K562 (cell line): Measurements from ENCODE around the gene NRF1. TPM values are rescaled to one million over a fixed set of nuclear protein-coding genes. Genes with fewer than 3 reads are reported as not detected.
A peak's percentile ranks its signal among the peaks of the same experiment; 100 is the strongest.

ENCODE experiments used
- GABPB2 ChIP-seq: fragments of 250-450 bp; sonication (Bioruptor Pico); conservative IDR thresholded peaks from 2 replicates; pipeline ENCODE4 v1.5.1; 2021; ENCODE audit warnings: mild to moderate bottlenecking
- KLF6 ChIP-seq: fragments of 250-450 bp; sonication (Bioruptor Pico); IDR thresholded peaks from 2 replicates; pipeline ENCODE4 v1.4.0; 2020; ENCODE audit warnings: mild to moderate bottlenecking, moderate library complexity, borderline replicate concordance
- SMARCA4 ChIP-seq: fragments of 450-650 bp; IDR thresholded peaks from 2 replicates; pipeline ENCODE4 v1.6.1; 2016
- ZBTB11 ChIP-seq, 3 experiments: fragments of 200-800 bp in 1 of 3; fragments of 250-450 bp in 1 of 3; fragments of 450-650 bp in 1 of 3; sonication (Bioruptor Pico) in 1 of 3; sonication (Bioruptor generic) in 1 of 3; formaldehyde crosslinking in 1 of 3; IDR thresholded peaks; 2 replicates each; pipeline versions ENCODE4 v1.6.1 to v1.8.0; 2016 to 2022; ENCODE audit warnings: mild to moderate bottlenecking in 2 of 3, missing genetic modification characterization in 2 of 3, missing compliant biosample characterization in 1 of 3, moderate library complexity in 1 of 3
- ZFP91 ChIP-seq: sonication (generic); formaldehyde crosslinking; IDR thresholded peaks from 2 replicates; pipeline ENCODE4 v1.8.0; 2022; ENCODE audit warnings: mild to moderate bottlenecking, missing genetic modification reagents
- polyA plus RNA-seq, 8 experiments: library from polyadenylated mRNA; depleted of rRNA in 4 of 8; stranded (reverse) in 5 of 8; unstranded in 3 of 8; fragments of >200 nt; fragmentation: Nextera tagmentation in 2 of 8; fragmentation: Illumina TruSeq in 1 of 8; extraction: Ambion mirVana in 2 of 8; extraction: Trizol in 1 of 8; gene quantifications; 2 replicates each; pipeline versions ENCODE4 v1.2.1 to v1.2.3, GENCODE V29; 2011 to 2014; ENCODE audit warnings: inconsistent platforms in 1 of 8, missing spikeins in 1 of 8
- total RNA-seq, 7 experiments: library from RNA; depleted of rRNA in 6 of 7; stranded (reverse); fragments of >200 nt in 6 of 7; fragmentation: Illumina TruSeq in 2 of 7; extraction: Trizol in 2 of 7; gene quantifications; 2 replicates each; pipeline versions ENCODE4 v1.2.1 to v1.2.3, GENCODE V29; 2011 to 2021; ENCODE audit warnings: low replicate concordance in 1 of 7
- TF ChIP-seq, protein P1 (sequence below): fragments of 450-650 bp; IDR thresholded peaks from 2 replicates; pipeline ENCODE4 v1.6.1; 2016; ENCODE audit warnings: borderline replicate concordance
- TF ChIP-seq, protein P2 (sequence below): sonication (generic); formaldehyde crosslinking; IDR thresholded peaks from 2 replicates; pipeline ENCODE4 v1.8.0; 2022; ENCODE audit warnings: mild to moderate bottlenecking, missing genetic modification reagents
- TF ChIP-seq, protein P3 (sequence below): sonication (generic); formaldehyde crosslinking; IDR thresholded peaks from 2 replicates; pipeline ENCODE4 v1.8.0; 2022; ENCODE audit warnings: mild to moderate bottlenecking, missing genetic modification reagents
- TF ChIP-seq, protein P4 (sequence below): IDR thresholded peaks from 2 replicates; pipeline ENCODE4 v1.6.1; 2011; ENCODE audit warnings: borderline replicate concordance, low read depth, mild to moderate bottlenecking, moderate library complexity, low read length; ENCODE audit not compliant: insufficient read depth, poor library complexity, severe bottlenecking

Gene NRF1
- total and polyA plus RNA-seq, 9 of the 15 experiments (the other 6 are each of a cell fraction or from before 2014, with no cell fraction given) = 8.6 to 28.8 (median 20.3) TPM

GRCh38 chr7:129698516-129699418 is 87.2 kb downstream of the NRF1 start (continued):
- TF ChIP-seq, protein P1, sequence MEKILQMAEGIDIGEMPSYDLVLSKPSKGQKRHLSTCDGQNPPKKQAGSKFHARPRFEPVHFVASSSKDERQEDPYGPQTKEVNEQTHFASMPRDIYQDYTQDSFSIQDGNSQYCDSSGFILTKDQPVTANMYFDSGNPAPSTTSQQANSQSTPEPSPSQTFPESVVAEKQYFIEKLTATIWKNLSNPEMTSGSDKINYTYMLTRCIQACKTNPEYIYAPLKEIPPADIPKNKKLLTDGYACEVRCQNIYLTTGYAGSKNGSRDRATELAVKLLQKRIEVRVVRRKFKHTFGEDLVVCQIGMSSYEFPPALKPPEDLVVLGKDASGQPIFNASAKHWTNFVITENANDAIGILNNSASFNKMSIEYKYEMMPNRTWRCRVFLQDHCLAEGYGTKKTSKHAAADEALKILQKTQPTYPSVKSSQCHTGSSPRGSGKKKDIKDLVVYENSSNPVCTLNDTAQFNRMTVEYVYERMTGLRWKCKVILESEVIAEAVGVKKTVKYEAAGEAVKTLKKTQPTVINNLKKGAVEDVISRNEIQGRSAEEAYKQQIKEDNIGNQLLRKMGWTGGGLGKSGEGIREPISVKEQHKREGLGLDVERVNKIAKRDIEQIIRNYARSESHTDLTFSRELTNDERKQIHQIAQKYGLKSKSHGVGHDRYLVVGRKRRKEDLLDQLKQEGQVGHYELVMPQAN = no peak
- TF ChIP-seq GABPB2 (CRISPR knock-in tag) = no peak
- TF ChIP-seq, protein P2, sequence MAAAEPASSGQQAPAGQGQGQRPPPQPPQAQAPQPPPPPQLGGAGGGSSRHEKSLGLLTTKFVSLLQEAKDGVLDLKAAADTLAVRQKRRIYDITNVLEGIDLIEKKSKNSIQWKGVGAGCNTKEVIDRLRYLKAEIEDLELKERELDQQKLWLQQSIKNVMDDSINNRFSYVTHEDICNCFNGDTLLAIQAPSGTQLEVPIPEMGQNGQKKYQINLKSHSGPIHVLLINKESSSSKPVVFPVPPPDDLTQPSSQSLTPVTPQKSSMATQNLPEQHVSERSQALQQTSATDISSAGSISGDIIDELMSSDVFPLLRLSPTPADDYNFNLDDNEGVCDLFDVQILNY (CRISPR knock-in tag) = no peak
- TF ChIP-seq SMARCA4 = peak; percentile 73; the same call in 1 of the 2 replicates
- no peak for TF ChIP-seq ZFP91
- TF ChIP-seq, protein P3, sequence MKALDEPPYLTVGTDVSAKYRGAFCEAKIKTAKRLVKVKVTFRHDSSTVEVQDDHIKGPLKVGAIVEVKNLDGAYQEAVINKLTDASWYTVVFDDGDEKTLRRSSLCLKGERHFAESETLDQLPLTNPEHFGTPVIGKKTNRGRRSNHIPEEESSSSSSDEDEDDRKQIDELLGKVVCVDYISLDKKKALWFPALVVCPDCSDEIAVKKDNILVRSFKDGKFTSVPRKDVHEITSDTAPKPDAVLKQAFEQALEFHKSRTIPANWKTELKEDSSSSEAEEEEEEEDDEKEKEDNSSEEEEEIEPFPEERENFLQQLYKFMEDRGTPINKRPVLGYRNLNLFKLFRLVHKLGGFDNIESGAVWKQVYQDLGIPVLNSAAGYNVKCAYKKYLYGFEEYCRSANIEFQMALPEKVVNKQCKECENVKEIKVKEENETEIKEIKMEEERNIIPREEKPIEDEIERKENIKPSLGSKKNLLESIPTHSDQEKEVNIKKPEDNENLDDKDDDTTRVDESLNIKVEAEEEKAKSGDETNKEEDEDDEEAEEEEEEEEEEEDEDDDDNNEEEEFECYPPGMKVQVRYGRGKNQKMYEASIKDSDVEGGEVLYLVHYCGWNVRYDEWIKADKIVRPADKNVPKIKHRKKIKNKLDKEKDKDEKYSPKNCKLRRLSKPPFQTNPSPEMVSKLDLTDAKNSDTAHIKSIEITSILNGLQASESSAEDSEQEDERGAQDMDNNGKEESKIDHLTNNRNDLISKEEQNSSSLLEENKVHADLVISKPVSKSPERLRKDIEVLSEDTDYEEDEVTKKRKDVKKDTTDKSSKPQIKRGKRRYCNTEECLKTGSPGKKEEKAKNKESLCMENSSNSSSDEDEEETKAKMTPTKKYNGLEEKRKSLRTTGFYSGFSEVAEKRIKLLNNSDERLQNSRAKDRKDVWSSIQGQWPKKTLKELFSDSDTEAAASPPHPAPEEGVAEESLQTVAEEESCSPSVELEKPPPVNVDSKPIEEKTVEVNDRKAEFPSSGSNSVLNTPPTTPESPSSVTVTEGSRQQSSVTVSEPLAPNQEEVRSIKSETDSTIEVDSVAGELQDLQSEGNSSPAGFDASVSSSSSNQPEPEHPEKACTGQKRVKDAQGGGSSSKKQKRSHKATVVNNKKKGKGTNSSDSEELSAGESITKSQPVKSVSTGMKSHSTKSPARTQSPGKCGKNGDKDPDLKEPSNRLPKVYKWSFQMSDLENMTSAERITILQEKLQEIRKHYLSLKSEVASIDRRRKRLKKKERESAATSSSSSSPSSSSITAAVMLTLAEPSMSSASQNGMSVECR (CRISPR knock-in tag) = no peak
- TF ChIP-seq ZBTB11 (CRISPR knock-in tag; IDR thresholded peaks at IDR 0.05) = no peak
- TF ChIP-seq KLF6 = no peak
- TF ChIP-seq, protein P4, sequence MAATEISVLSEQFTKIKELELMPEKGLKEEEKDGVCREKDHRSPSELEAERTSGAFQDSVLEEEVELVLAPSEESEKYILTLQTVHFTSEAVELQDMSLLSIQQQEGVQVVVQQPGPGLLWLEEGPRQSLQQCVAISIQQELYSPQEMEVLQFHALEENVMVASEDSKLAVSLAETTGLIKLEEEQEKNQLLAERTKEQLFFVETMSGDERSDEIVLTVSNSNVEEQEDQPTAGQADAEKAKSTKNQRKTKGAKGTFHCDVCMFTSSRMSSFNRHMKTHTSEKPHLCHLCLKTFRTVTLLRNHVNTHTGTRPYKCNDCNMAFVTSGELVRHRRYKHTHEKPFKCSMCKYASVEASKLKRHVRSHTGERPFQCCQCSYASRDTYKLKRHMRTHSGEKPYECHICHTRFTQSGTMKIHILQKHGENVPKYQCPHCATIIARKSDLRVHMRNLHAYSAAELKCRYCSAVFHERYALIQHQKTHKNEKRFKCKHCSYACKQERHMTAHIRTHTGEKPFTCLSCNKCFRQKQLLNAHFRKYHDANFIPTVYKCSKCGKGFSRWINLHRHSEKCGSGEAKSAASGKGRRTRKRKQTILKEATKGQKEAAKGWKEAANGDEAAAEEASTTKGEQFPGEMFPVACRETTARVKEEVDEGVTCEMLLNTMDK = no peak
